Sigmoid colon (tissue), 3 donors: ENCODE data around the gene KRT76.

Experiments used
- POLR2A ChIP-seq, 2 donors: fragments of 450-650 bp; IDR thresholded peaks; one replicate each; pipeline ENCODE4 v1.6.1; 2016; ENCODE audit warnings: antibody characterized with exemption in 2 of 2, mild to moderate bottlenecking in 2 of 2, moderate library complexity in 2 of 2
- TF ChIP-seq, protein P1 (sequence below), 4 experiments: fragments of 450-650 bp in 3 of 4; fragments of 200-600 bp in 1 of 4; IDR thresholded peaks; one replicate each; pipeline ENCODE4 v1.5.1; 2016 to 2019; ENCODE audit warnings: antibody characterized with exemption in 4 of 4, mild to moderate bottlenecking in 3 of 4, moderate library complexity in 2 of 4

DNA sequence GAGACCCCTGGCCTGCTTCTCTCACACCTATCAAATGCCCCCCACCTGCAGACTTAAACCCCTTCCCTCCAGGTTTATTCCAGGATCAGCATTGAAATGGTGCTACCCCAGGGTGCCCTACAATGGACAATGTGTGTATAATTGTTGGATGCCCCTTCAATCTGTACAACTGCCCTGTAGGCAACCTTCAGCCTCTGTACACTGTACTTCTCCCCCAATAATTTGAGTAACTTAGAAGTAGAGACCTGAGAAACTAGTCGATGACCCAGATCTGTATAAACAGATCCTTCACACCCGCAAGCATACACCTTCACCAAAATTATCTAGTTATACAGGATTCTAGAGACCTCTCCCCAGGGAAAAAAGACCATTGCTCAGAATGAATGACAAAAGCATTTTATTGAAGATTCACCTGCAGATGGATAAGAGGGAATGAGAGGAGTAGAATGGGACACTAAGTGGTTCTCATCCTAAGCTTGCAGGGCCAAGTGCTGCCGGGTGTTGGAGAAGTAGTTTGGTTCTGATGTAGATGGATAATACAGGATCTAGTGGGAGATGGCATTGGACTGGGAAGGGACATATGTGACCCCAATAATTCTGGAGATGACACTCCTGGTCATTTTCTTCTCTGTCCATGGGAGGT lies 29.1 kb upstream of the KRT76 start:
- no peak for TF ChIP-seq POLR2A (IDR thresholded peaks at IDR 0.05)
- TF ChIP-seq, protein P1, sequence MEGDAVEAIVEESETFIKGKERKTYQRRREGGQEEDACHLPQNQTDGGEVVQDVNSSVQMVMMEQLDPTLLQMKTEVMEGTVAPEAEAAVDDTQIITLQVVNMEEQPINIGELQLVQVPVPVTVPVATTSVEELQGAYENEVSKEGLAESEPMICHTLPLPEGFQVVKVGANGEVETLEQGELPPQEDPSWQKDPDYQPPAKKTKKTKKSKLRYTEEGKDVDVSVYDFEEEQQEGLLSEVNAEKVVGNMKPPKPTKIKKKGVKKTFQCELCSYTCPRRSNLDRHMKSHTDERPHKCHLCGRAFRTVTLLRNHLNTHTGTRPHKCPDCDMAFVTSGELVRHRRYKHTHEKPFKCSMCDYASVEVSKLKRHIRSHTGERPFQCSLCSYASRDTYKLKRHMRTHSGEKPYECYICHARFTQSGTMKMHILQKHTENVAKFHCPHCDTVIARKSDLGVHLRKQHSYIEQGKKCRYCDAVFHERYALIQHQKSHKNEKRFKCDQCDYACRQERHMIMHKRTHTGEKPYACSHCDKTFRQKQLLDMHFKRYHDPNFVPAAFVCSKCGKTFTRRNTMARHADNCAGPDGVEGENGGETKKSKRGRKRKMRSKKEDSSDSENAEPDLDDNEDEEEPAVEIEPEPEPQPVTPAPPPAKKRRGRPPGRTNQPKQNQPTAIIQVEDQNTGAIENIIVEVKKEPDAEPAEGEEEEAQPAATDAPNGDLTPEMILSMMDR (IDR thresholded peaks at IDR 0.05) = no peak
